GM23338 (cell line): Measurements from ENCODE around the gene NUDT13. TPM values are rescaled to one million over a fixed set of nuclear protein-coding genes. Genes with fewer than 3 reads are reported as not detected.

Experiments
- ATAC-seq: fragments of 200-7000 bp; cut with Tn5 transposase; 3 replicates; pipeline ENCODE4 v1.9.1; 2020
- DNase-seq: peaks from one replicate; pipeline ENCODE4 v3.0.0-alpha.2; 2015; ENCODE audit warnings: low spot score
- H2AFZ ChIP-seq: fragments of 200-600 bp; sonication (generic); 2 replicates; pipeline ENCODE4 v1.8.0; 2016; ENCODE audit warnings: antibody characterized with exemption, mild to moderate bottlenecking, moderate library complexity
- H3F3A ChIP-seq: fragments of 200-600 bp; sonication (generic); replicated peaks from 2 replicates; pipeline ENCODE4 v1.8.0; 2017; ENCODE audit warnings: antibody characterized with exemption, mixed run types, low read depth
- H3K27ac ChIP-seq: fragments of 200-600 bp; sonication (generic); 2 replicates; pipeline ENCODE4 v1.6.1; 2016; ENCODE audit warnings: low read depth
- H3K27me3 ChIP-seq: fragments of 200-600 bp; sonication (generic); 2 replicates; pipeline ENCODE4 v1.8.0; 2016; ENCODE audit warnings: mild to moderate bottlenecking, mixed run types, moderate library complexity; ENCODE audit not compliant: insufficient read depth
- H3K36me3 ChIP-seq: fragments of 200-600 bp; sonication (generic); 2 replicates; pipeline ENCODE4 v1.8.0; 2016; ENCODE audit warnings: mild to moderate bottlenecking; ENCODE audit not compliant: insufficient read depth
- H3K4me1 ChIP-seq: fragments of 200-600 bp; sonication (generic); 2 replicates; pipeline ENCODE4 v1.8.0; 2016; ENCODE audit warnings: mild to moderate bottlenecking, moderate library complexity; ENCODE audit not compliant: insufficient read depth
- H3K4me2 ChIP-seq: fragments of 200-600 bp; sonication (generic); 2 replicates; pipeline ENCODE4 v1.7.1; 2017; ENCODE audit warnings: mixed run types
- H3K4me3 ChIP-seq: fragments of 200-600 bp; sonication (generic); 2 replicates; pipeline ENCODE4 v1.6.1; 2016; ENCODE audit warnings: mixed run types
- H3K79me2 ChIP-seq: fragments of 200-600 bp; sonication (generic); replicated peaks from 2 replicates; pipeline ENCODE4 v1.8.0; 2017; ENCODE audit warnings: mild to moderate bottlenecking; ENCODE audit not compliant: insufficient read depth
- H3K9me2 ChIP-seq: fragments of 200-600 bp; sonication (generic); 2 replicates; pipeline ENCODE4 v1.8.0; 2017; ENCODE audit not compliant: insufficient read depth
- H4K20me1 ChIP-seq: fragments of 200-600 bp; sonication (generic); replicated peaks from 2 replicates; pipeline ENCODE4 v1.8.0; 2017; ENCODE audit warnings: mild to moderate bottlenecking; ENCODE audit not compliant: insufficient read depth
- H3K27ac Mint-ChIP-seq: 2 replicates; pipeline ENCODE4 v1.8.0; 2020; ENCODE audit warnings: inconsistent platforms, mild to moderate bottlenecking, moderate library complexity, mixed read lengths
- H3K27me3 Mint-ChIP-seq: 3 replicates; pipeline ENCODE4 v1.8.0; 2022; ENCODE audit warnings: low read depth, mild to moderate bottlenecking, moderate library complexity, mixed read lengths, inconsistent platforms; ENCODE audit not compliant: insufficient read depth, poor library complexity
- H3K36me3 Mint-ChIP-seq: 3 replicates; pipeline ENCODE4 v1.8.0; 2021; ENCODE audit warnings: low read depth, mild to moderate bottlenecking, inconsistent platforms, moderate library complexity, mixed read lengths
- H3K4me1 Mint-ChIP-seq: 3 replicates; pipeline ENCODE4 v1.8.0; 2020; ENCODE audit warnings: mild to moderate bottlenecking, inconsistent platforms, mixed read lengths
- H3K4me3 Mint-ChIP-seq: 3 replicates; pipeline ENCODE4 v1.8.0; 2021; ENCODE audit warnings: moderate library complexity, mild to moderate bottlenecking, inconsistent platforms, mixed read lengths
- H3K9me3 Mint-ChIP-seq: 3 replicates; pipeline ENCODE4 v1.8.0; 2020; ENCODE audit warnings: moderate library complexity, mild to moderate bottlenecking, inconsistent platforms, mixed read lengths
- CREB1 ChIP-seq: fragments of 250-450 bp; sonication (Bioruptor Pico); IDR thresholded peaks from 2 replicates; pipeline ENCODE4 v1.5.0; 2020; ENCODE audit warnings: low read depth, mild to moderate bottlenecking, moderate library complexity
- CTCF ChIP-seq, 2 experiments: fragments of 200-600 bp in 1 of 2; sonication (generic) in 1 of 2; conservative IDR thresholded peaks; 2 replicates each; pipeline versions ENCODE4 v1.5.1 to v1.6.1; 2016 to 2017; ENCODE audit warnings: antibody characterized with exemption in 2 of 2, low read depth in 2 of 2, mild to moderate bottlenecking in 2 of 2, moderate library complexity in 1 of 2
- ETS1 ChIP-seq: IDR thresholded peaks from 2 replicates; pipeline ENCODE4 v1.6.1; 2016; ENCODE audit warnings: antibody characterized with exemption
- EZH2 ChIP-seq: fragments of 200-600 bp; sonication (generic); IDR thresholded peaks from one replicate; pipeline ENCODE4 v1.8.0; 2017; ENCODE audit warnings: antibody characterized with exemption, mild to moderate bottlenecking, low read depth; ENCODE audit not compliant: unreplicated experiment
- EZH2phosphoT487 ChIP-seq: fragments of 200-600 bp; sonication (generic); IDR thresholded peaks from one replicate; pipeline ENCODE4 v1.8.1; 2018; ENCODE audit warnings: antibody characterized with exemption; ENCODE audit not compliant: unreplicated experiment
- JUNB ChIP-seq: IDR thresholded peaks from one replicate; pipeline ENCODE4 v1.6.1; 2016; ENCODE audit warnings: antibody characterized with exemption; ENCODE audit not compliant: unreplicated experiment
- NANOG ChIP-seq: IDR thresholded peaks from 2 replicates; pipeline ENCODE4 v1.6.1; 2016; ENCODE audit warnings: antibody characterized with exemption, borderline replicate concordance
- POLR2AphosphoS5 ChIP-seq: IDR thresholded peaks from 2 replicates; pipeline ENCODE4 v1.6.1; 2016; ENCODE audit warnings: antibody characterized with exemption, low read depth
- REST ChIP-seq: IDR thresholded peaks from one replicate; pipeline ENCODE4 v1.6.1; 2018; ENCODE audit warnings: antibody characterized with exemption; ENCODE audit not compliant: unreplicated experiment
- STAT1 ChIP-seq: IDR thresholded peaks from one replicate; pipeline ENCODE4 v1.6.1; 2016; ENCODE audit warnings: antibody characterized with exemption; ENCODE audit not compliant: unreplicated experiment
- ZNF331 ChIP-seq: fragments of 250-450 bp; sonication (Bioruptor Pico); IDR thresholded peaks from 2 replicates; pipeline ENCODE4 v1.5.0; 2020; ENCODE audit warnings: low read depth, mild to moderate bottlenecking, moderate library complexity
- ZNF462 ChIP-seq: fragments of 250-450 bp; sonication (Bioruptor Pico); IDR thresholded peaks from 2 replicates; pipeline ENCODE4 v1.5.0; 2020; ENCODE audit warnings: mild to moderate bottlenecking, moderate library complexity
- polyA plus RNA-seq: library from polyadenylated mRNA; unstranded; fragments of >200 nt; fragmentation: Nextera tagmentation; extraction: Ambion mirVana; gene quantifications from 2 replicates; pipeline ENCODE4 v1.2.1, GENCODE V29; 2016
- total RNA-seq: library from RNA; depleted of rRNA; stranded (reverse); fragments of >200 nt; shearing (Covaris generic); gene quantifications from 2 replicates; pipeline ENCODE4 v1.2.3, GENCODE V29; 2014

NUDT13 gene
- total and polyA plus RNA-seq, 2 experiments from 2014 or later, result 1.4 to 2.2 TPM

- H3K36me3 ChIP-seq, result no peaks in the 10 kb centered on the region
- H3K4me2 ChIP-seq, result no peak overlapping the region
- no peaks in the 10 kb centered on the region for H3F3A ChIP-seq
- H3K9me2 ChIP-seq, result no peaks in the 10 kb centered on the region; the same call in 1 of the 2 replicates
- no peaks in the 10 kb centered on the region for H3K4me1 ChIP-seq
- DNase-seq (no peak), ATAC-seq (no peak)
- H3K9me3 Mint-ChIP-seq, result no peaks in the 10 kb centered on the region
- H3K79me2 ChIP-seq, result peaks cover 24% of the 10 kb centered on the region; the same call in 1 of the 2 replicates
- no peak overlapping the region for H3K4me3 Mint-ChIP-seq
- no peaks in the 10 kb centered on the region for H4K20me1 ChIP-seq
- H3K27ac ChIP-seq, result no peak overlapping the region
- peaks cover 11% of the 10 kb centered on the region for H3K36me3 Mint-ChIP-seq
- TF ChIP-seq JUNB (no peak), ZNF462 (CRISPR knock-in tag) (no peak), CTCF (conservative IDR thresholded peaks at IDR 0.05; ENCODE audit: low read depth in 2 of 2) (no peak), ETS1 (no peak), EZH2phosphoT487 (no peak), ZNF331 (no peak), STAT1 (no peak), EZH2 (no peak), POLR2AphosphoS5 (no peak), NANOG (no peak), REST (no peak), CREB1 (CRISPR knock-in tag) (no peak)
- H3K4me3 ChIP-seq, result no peak overlapping the region
- no peak overlapping the region for H3K27ac Mint-ChIP-seq
- H3K27me3 Mint-ChIP-seq, result no peaks in the 10 kb centered on the region
- H3K4me1 Mint-ChIP-seq, result no peaks in the 10 kb centered on the region
- no peak overlapping the region for H2AFZ ChIP-seq
- no peaks in the 10 kb centered on the region for H3K27me3 ChIP-seq
These were observed 34.4 kb upstream of the NUDT13 start for GRCh38 chr10:73075829-73076228.
